GM21737 (cell line): ENCODE data around the gene ZFHX3.

Experiments used
- ATAC-seq: cut with Tn5 transposase; IDR thresholded peaks from one replicate; pipeline ENCODE4 v1.9.1; 2021; ENCODE audit warnings: mild to moderate bottlenecking, moderate library complexity; ENCODE audit not compliant: unreplicated experiment

ZFHX3 gene

DNA sequence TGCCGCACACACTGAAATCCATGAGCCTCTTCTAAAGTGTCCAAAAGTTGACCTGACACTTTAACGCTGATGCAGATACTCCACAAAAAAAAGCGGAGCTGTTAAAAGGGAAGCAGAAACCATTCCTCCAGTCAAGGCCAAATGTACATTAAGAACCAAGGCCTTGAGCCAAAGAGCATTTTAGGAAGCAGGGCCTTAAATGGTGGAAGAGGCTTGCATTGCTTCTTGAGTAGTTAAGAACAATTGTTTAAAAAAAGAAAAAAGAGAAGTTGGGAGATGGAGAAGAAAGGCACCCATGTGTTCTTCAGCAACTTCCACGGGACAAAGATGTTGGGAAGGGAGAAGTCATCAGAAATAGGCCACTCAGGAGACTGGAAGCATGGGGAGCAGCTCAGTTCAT lies 6.3 kb downstream of the ZFHX3 start:
- ATAC-seq = no peak

DNA sequence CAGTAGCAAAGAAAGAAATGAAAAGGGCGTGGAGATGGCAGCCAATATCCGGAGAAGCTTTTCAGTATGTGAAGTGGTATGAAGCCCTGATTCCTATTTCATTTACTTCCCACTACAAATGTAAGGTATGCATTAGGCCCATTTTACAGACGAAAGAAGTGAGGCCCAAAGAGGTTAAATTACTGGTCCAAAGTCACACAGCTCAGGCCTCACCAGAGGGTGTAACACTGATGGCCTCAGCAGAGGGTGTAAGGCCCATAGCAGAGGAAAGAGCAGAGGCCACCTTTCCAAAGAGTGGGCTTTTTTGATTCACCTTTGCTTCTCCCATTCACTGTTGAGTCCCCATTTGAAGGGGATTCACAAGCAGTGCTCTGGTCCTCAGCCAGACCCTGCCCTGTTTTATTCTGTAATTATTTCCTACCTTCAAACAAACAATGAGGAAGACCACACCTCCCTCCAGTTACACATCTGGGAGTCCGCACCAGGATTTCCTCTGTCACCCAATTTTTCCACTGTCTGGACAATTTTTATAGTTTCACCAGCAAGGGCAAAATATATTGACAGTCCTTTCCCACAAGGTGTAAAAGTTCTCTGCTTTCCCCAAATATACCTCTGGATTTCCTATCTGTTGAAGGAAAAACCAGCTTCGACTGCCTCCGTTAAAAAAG lies 7.1 kb downstream of the ZFHX3 start:
- ATAC-seq = no peak

- ATAC-seq = no peak
Measured at GRCh38 chr16:73040136-73040535, 7.8 kb downstream of the ZFHX3 start.

DNA sequence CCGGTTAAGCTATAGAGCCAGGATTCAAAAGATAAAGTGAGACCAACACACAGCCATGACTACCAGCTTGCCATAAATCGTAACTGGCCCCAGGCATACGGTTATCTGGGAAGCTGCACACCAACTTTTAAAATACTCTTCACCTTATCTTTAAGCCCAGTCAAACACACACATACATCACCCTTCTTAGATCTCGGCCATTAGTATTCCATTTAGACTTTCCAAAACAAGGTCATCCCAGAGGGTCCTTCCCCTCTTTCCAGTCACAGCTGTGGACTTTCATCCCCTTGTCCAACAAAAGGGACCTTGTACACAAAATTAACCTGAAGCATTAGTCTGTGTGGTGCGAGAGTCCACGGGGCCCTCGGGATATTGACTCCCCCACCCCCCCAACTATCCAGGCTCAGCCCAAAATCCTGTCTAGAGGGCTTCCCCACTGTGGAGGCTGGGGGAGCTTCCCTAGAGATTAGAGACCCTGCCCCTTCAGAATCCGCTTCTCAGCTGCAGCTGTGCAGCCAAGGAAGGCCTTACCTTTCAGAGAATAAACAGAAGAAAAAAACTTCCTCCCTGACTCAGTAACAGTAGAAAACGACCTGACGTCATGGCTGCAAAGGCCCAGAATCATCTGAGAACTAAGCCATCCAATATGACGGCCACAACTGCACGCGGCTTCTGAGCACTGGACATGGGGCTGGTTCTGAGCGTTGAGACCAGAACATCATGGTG lies 9.9 kb downstream of the ZFHX3 start:
- no peak for ATAC-seq

GRCh38 chr16:73037331-73037745 lies 10.6 kb downstream of the ZFHX3 start:
- ATAC-seq = no peak

- ATAC-seq = peak; percentile 73
Measured at GRCh38 chr16:73036074-73036826, 11.7 kb downstream of the ZFHX3 start.

DNA sequence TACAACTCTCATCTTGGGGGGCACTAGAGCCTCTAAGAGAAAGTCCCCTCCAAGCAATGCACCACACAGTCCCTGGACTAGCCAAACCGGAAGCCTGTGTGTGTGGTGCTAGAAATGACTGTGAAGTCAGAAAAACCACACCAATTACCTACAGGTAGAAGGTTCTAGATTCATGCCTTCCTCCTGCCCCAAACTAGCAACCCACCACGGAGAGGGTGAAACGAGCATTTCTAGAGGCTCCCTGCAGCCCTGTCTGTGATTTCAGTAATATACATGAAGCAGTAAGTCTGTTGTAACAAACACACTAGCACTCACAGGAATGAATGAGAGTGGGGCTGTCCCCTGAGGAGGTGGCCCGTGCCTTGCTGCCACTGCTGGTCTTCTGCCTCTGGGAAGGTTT lies 13.6 kb downstream of the ZFHX3 start:
- ATAC-seq = peak; percentile 39

- ATAC-seq = no peak
Measured at GRCh38 chr16:73033271-73033998, 14.5 kb downstream of the ZFHX3 start.

DNA sequence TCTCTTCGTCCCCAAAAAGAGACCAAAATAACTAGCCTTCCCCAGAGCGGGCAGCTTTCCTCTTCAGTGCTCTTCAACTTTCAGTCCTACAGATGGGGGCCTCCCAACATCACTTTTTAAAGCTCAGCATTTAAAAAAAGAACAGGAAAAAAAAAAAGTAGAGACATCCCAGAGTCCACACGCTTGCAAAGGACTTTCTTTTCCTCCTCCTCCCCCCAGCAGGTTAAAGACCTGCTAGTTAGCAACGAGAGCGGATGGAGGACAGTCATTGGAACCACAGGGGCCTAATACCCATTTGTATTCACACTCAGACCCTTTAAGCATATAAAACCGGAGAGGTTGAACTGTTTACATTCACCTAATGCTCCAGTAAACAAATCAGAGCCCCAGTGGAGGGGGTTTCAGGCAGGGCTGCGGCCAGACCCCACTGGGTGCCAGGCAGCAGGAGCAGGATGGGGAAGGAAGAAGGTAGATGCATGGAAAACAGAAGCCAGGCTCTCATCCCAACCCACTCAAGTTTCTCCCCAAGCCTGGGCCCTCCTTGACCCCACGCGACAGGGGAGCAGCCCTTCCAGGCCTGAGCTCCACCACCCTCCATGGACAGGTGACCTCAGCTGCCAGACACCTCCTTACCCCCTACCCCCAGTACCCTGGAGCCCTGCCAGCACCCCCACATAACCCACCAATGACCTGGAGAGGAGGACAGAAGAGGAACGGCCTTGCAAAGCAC lies 15.2 kb downstream of the ZFHX3 start:
- no peak for ATAC-seq

GRCh38 chr16:73031984-73032383 lies 15.9 kb downstream of the ZFHX3 start:
- ATAC-seq = no peak

GRCh38 chr16:73031155-73031866 lies 16.6 kb downstream of the ZFHX3 start:
- no peak for ATAC-seq

- ATAC-seq = no peak
Measured at GRCh38 chr16:73028721-73029361, 19.1 kb downstream of the ZFHX3 start.

- no peak for ATAC-seq
Measured at GRCh38 chr16:73028263-73028662, 19.7 kb downstream of the ZFHX3 start.

- no peak for ATAC-seq
Measured at GRCh38 chr16:73027685-73028111, 20.2 kb downstream of the ZFHX3 start.

- ATAC-seq = no peak
Measured at GRCh38 chr16:73026754-73027684, 20.9 kb downstream of the ZFHX3 start.

DNA sequence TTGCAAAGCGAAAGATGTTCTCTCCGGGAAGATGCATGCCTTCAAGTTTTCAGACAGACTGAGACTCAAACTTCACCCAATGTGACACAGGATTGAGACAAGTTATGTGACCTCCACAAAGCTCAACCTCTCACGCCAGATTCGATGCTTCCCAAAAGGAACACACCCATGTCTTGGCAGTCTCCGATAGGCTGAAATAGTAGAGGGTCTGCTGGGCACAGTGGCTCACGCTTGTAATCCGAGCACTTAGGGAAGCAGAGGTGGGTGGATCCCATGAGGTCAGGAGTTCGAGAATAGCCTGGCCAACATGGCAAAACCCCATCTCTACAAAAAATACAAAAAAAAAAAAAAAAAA lies 22.1 kb downstream of the ZFHX3 start:
- ATAC-seq = no peak

DNA sequence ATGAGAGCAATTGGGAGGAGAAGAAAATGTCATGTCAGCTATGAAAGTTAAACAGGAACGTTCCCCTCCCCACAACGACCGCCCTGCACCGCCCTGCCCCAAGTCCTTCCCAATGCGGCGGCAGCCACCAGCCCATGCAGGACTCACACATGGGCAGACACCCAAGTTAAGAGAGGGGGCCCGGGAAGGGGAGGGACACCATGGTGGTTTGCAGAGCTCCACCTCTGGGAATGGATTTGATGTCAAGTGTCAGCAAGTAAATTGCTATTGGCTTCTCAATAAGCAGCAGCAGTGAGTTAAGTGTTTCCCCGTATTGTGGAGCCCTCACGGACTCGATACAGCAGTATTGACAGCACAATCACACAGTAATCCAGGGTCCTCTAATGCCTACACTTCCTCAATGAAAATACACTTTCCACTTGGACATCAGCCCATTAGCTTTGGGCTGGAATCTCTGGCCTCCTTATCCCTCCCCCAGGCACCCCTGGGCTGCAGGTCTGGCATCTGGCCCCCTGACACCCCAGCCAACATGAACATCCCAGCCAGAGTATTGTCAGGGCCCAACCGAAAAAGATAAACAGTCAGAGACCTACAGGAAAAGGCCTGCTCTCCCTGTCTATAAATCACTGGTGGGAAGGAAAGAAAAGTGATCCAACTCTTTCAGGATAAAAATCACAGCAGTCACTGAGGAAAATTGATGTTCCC lies 22.6 kb downstream of the ZFHX3 start:
- no peak for ATAC-seq
